ENCODE measurements around the gene SAMD5. TPM values are rescaled to one million over a fixed set of nuclear protein-coding genes. Genes with fewer than 3 reads are reported as not detected.

Gene SAMD5
- total RNA-seq, 1 donor from 2014 or later, result 2.1 TPM

GRCh38 chr6:147544420-147544819, 35.9 kb downstream of the SAMD5 start:
- Histone ChIP-seq H3K9me3 (ENCODE audit: control insufficient read depth in 3 of 3, low read length in 3 of 3) (no peaks in the 10 kb centered on the region), H3K27ac (ENCODE audit: low read depth, low read length) (no peak overlapping the region), H3K9ac (ENCODE audit: low read depth in 1 of 3, low read length in 3 of 3) (no peak overlapping the region), H3K4me3 (ENCODE audit: low read length in 3 of 3) (no peak overlapping the region), H3K4me1 (ENCODE audit: control insufficient read depth in 3 of 3, insufficient read depth in 3 of 3, low read length in 3 of 3) (no peaks in the 10 kb centered on the region), H3K27me3 (ENCODE audit: control insufficient read depth in 3 of 3, insufficient read depth in 3 of 3, low read length in 3 of 3) (no peaks in the 10 kb centered on the region), H3K36me3 (ENCODE audit: control insufficient read depth in 3 of 3, insufficient read depth in 3 of 3, low read length in 3 of 3) (no peaks in the 10 kb centered on the region)

- no peaks in the 10 kb centered on the region for H3K9me3 ChIP-seq (ENCODE audit: control insufficient read depth in 3 of 3, low read length in 3 of 3)
- H3K9ac ChIP-seq (ENCODE audit: low read depth in 1 of 3, low read length in 3 of 3), result no peak overlapping the region
- no peak overlapping the region for H3K4me3 ChIP-seq (ENCODE audit: low read length in 3 of 3)
- H3K27ac ChIP-seq (ENCODE audit: low read depth, low read length), result no peak overlapping the region
- no peaks in the 10 kb centered on the region for H3K27me3 ChIP-seq (ENCODE audit: control insufficient read depth in 3 of 3, insufficient read depth in 3 of 3, low read length in 3 of 3)
- no peaks in the 10 kb centered on the region for H3K36me3 ChIP-seq (ENCODE audit: control insufficient read depth in 3 of 3, insufficient read depth in 3 of 3, low read length in 3 of 3)
- H3K4me1 ChIP-seq (ENCODE audit: control insufficient read depth in 3 of 3, insufficient read depth in 3 of 3, low read length in 3 of 3), result no peaks in the 10 kb centered on the region
Observed at GRCh38 chr6:147546501-147547368, 38.2 kb downstream of the SAMD5 start.

GRCh38 chr6:147547369-147547902, 38.9 kb downstream of the SAMD5 start:
- Histone ChIP-seq H3K4me3 (ENCODE audit: low read length in 3 of 3) (no peak overlapping the region), H3K9me3 (ENCODE audit: control insufficient read depth in 3 of 3, low read length in 3 of 3) (no peaks in the 10 kb centered on the region), H3K4me1 (ENCODE audit: control insufficient read depth in 3 of 3, insufficient read depth in 3 of 3, low read length in 3 of 3) (no peaks in the 10 kb centered on the region), H3K9ac (ENCODE audit: low read depth in 1 of 3, low read length in 3 of 3) (no peak overlapping the region), H3K27me3 (ENCODE audit: control insufficient read depth in 3 of 3, insufficient read depth in 3 of 3, low read length in 3 of 3) (no peaks in the 10 kb centered on the region), H3K27ac (ENCODE audit: low read depth, low read length) (no peak overlapping the region), H3K36me3 (ENCODE audit: control insufficient read depth in 3 of 3, insufficient read depth in 3 of 3, low read length in 3 of 3) (no peaks in the 10 kb centered on the region)

- H3K4me1 ChIP-seq (ENCODE audit: control insufficient read depth in 3 of 3, insufficient read depth in 3 of 3, low read length in 3 of 3), result no peaks in the 10 kb centered on the region
- H3K27me3 ChIP-seq (ENCODE audit: control insufficient read depth in 3 of 3, insufficient read depth in 3 of 3, low read length in 3 of 3), result no peaks in the 10 kb centered on the region
- no peaks in the 10 kb centered on the region for H3K36me3 ChIP-seq (ENCODE audit: control insufficient read depth in 3 of 3, insufficient read depth in 3 of 3, low read length in 3 of 3)
- no peak overlapping the region for H3K4me3 ChIP-seq (ENCODE audit: low read length in 3 of 3)
- no peak overlapping the region for H3K9ac ChIP-seq (ENCODE audit: low read depth in 1 of 3, low read length in 3 of 3)
- H3K27ac ChIP-seq (ENCODE audit: low read depth, low read length), result no peak overlapping the region
- H3K9me3 ChIP-seq (ENCODE audit: control insufficient read depth in 3 of 3, low read length in 3 of 3), result no peaks in the 10 kb centered on the region
Observed at GRCh38 chr6:147548921-147549475, 40.5 kb downstream of the SAMD5 start.

- H3K4me1 ChIP-seq (ENCODE audit: control insufficient read depth in 3 of 3, insufficient read depth in 3 of 3, low read length in 3 of 3), result no peaks in the 10 kb centered on the region
Observed at GRCh38 chr6:147549531-147549930, 41.0 kb downstream of the SAMD5 start.

GRCh38 chr6:147551976-147552375, 43.5 kb downstream of the SAMD5 start:
- Histone ChIP-seq H3K27ac (ENCODE audit: low read depth, low read length) (no peak overlapping the region), H3K4me1 (ENCODE audit: control insufficient read depth in 3 of 3, insufficient read depth in 3 of 3, low read length in 3 of 3) (no peaks in the 10 kb centered on the region), H3K4me3 (ENCODE audit: low read length in 3 of 3) (no peak overlapping the region), H3K9ac (ENCODE audit: low read depth in 1 of 3, low read length in 3 of 3) (no peak overlapping the region), H3K9me3 (ENCODE audit: control insufficient read depth in 3 of 3, low read length in 3 of 3) (no peaks in the 10 kb centered on the region), H3K36me3 (ENCODE audit: control insufficient read depth in 3 of 3, insufficient read depth in 3 of 3, low read length in 3 of 3) (no peaks in the 10 kb centered on the region), H3K27me3 (ENCODE audit: control insufficient read depth in 3 of 3, insufficient read depth in 3 of 3, low read length in 3 of 3) (no peaks in the 10 kb centered on the region)

More at GRCh38 chr6:147549531-147549930, 41.0 kb downstream of the SAMD5 start:
- Histone ChIP-seq H3K27me3 (ENCODE audit: control insufficient read depth in 3 of 3, insufficient read depth in 3 of 3, low read length in 3 of 3) (no peaks in the 10 kb centered on the region), H3K27ac (ENCODE audit: low read depth, low read length) (no peak overlapping the region), H3K9ac (ENCODE audit: low read depth in 1 of 3, low read length in 3 of 3) (no peak overlapping the region), H3K36me3 (ENCODE audit: control insufficient read depth in 3 of 3, insufficient read depth in 3 of 3, low read length in 3 of 3) (no peaks in the 10 kb centered on the region), H3K9me3 (ENCODE audit: control insufficient read depth in 3 of 3, low read length in 3 of 3) (no peaks in the 10 kb centered on the region), H3K4me3 (ENCODE audit: low read length in 3 of 3) (no peak overlapping the region)

- H3K4me3 ChIP-seq (ENCODE audit: low read length in 3 of 3), result no peak overlapping the region
- no peak overlapping the region for H3K27ac ChIP-seq (ENCODE audit: low read depth, low read length)
- no peaks in the 10 kb centered on the region for H3K4me1 ChIP-seq (ENCODE audit: control insufficient read depth in 3 of 3, insufficient read depth in 3 of 3, low read length in 3 of 3)
- no peaks in the 10 kb centered on the region for H3K27me3 ChIP-seq (ENCODE audit: control insufficient read depth in 3 of 3, insufficient read depth in 3 of 3, low read length in 3 of 3)
- no peak overlapping the region for H3K9ac ChIP-seq (ENCODE audit: low read depth in 1 of 3, low read length in 3 of 3)
- no peaks in the 10 kb centered on the region for H3K36me3 ChIP-seq (ENCODE audit: control insufficient read depth in 3 of 3, insufficient read depth in 3 of 3, low read length in 3 of 3)
- H3K9me3 ChIP-seq (ENCODE audit: control insufficient read depth in 3 of 3, low read length in 3 of 3), result no peaks in the 10 kb centered on the region
Observed at GRCh38 chr6:147553099-147553498, 44.6 kb downstream of the SAMD5 start.

GRCh38 chr6:147554281-147554680, 45.8 kb downstream of the SAMD5 start:
- Histone ChIP-seq H3K9ac (ENCODE audit: low read depth in 1 of 3, low read length in 3 of 3) (no peak overlapping the region), H3K27ac (ENCODE audit: low read depth, low read length) (no peak overlapping the region), H3K4me3 (ENCODE audit: low read length in 3 of 3) (no peak overlapping the region), H3K4me1 (ENCODE audit: control insufficient read depth in 3 of 3, insufficient read depth in 3 of 3, low read length in 3 of 3) (no peaks in the 10 kb centered on the region), H3K27me3 (ENCODE audit: control insufficient read depth in 3 of 3, insufficient read depth in 3 of 3, low read length in 3 of 3) (no peaks in the 10 kb centered on the region), H3K9me3 (ENCODE audit: control insufficient read depth in 3 of 3, low read length in 3 of 3) (no peaks in the 10 kb centered on the region), H3K36me3 (ENCODE audit: control insufficient read depth in 3 of 3, insufficient read depth in 3 of 3, low read length in 3 of 3) (no peaks in the 10 kb centered on the region)

GRCh38 chr6:147559006-147559405, 50.5 kb downstream of the SAMD5 start:
- H3K27me3 ChIP-seq (ENCODE audit: control insufficient read depth in 3 of 3, insufficient read depth in 3 of 3, low read length in 3 of 3), result no peaks in the 10 kb centered on the region
- H3K27ac ChIP-seq (ENCODE audit: low read depth, low read length), result no peak overlapping the region
- no peak overlapping the region for H3K9ac ChIP-seq (ENCODE audit: low read depth in 1 of 3, low read length in 3 of 3)

GRCh38 chr6:147560670-147561069, 52.2 kb downstream of the SAMD5 start:
- Histone ChIP-seq H3K27me3 (ENCODE audit: control insufficient read depth in 3 of 3, insufficient read depth in 3 of 3, low read length in 3 of 3) (no peaks in the 10 kb centered on the region), H3K4me3 (ENCODE audit: low read length in 3 of 3) (no peak overlapping the region), H3K9me3 (ENCODE audit: control insufficient read depth in 3 of 3, low read length in 3 of 3) (no peaks in the 10 kb centered on the region), H3K4me1 (ENCODE audit: control insufficient read depth in 3 of 3, insufficient read depth in 3 of 3, low read length in 3 of 3) (no peaks in the 10 kb centered on the region), H3K9ac (ENCODE audit: low read depth in 1 of 3, low read length in 3 of 3) (no peak overlapping the region), H3K27ac (ENCODE audit: low read depth, low read length) (no peak overlapping the region), H3K36me3 (ENCODE audit: control insufficient read depth in 3 of 3, insufficient read depth in 3 of 3, low read length in 3 of 3) (no peaks in the 10 kb centered on the region)

More at GRCh38 chr6:147559006-147559405, 50.5 kb downstream of the SAMD5 start:
- no peaks in the 10 kb centered on the region for H3K9me3 ChIP-seq (ENCODE audit: control insufficient read depth in 3 of 3, low read length in 3 of 3)
- no peaks in the 10 kb centered on the region for H3K4me1 ChIP-seq (ENCODE audit: control insufficient read depth in 3 of 3, insufficient read depth in 3 of 3, low read length in 3 of 3)
- no peaks in the 10 kb centered on the region for H3K36me3 ChIP-seq (ENCODE audit: control insufficient read depth in 3 of 3, insufficient read depth in 3 of 3, low read length in 3 of 3)
- no peak overlapping the region for H3K4me3 ChIP-seq (ENCODE audit: low read length in 3 of 3)

Measured in skeletal muscle tissue (tissue), 4 donors.